Effector memory CD8-positive, alpha-beta T cell (primary cell): Measurements from ENCODE around the gene AQP6.

Experiments used
- ATAC-seq: fragments of 150-1000 bp; cut with Tn5 transposase; replicated peaks from 2 replicates; pipeline ENCODE4 v1.10.0; 2021; ENCODE audit warnings: mild to moderate bottlenecking, moderate library complexity
- DNase-seq, 3 experiments: peaks; one replicate each; pipeline ENCODE4 v3.0.0; 2021
- H3K27ac Mint-ChIP-seq, 2 donors: one replicate each; pipeline ENCODE4 v1.8.0; 2022; ENCODE audit warnings: mild to moderate bottlenecking in 2 of 2, mixed read lengths in 2 of 2, moderate library complexity in 2 of 2
- H3K27me3 Mint-ChIP-seq, 2 donors: one replicate each; pipeline ENCODE4 v1.8.0; 2022; ENCODE audit warnings: mixed read lengths in 2 of 2
- H3K36me3 Mint-ChIP-seq: one replicate; pipeline ENCODE4 v1.8.0; 2022; ENCODE audit warnings: mild to moderate bottlenecking, moderate library complexity, mixed read lengths; ENCODE audit not compliant: insufficient read depth
- H3K4me1 Mint-ChIP-seq, 2 donors: one replicate each; pipeline ENCODE4 v1.8.0; 2022; ENCODE audit warnings: low read depth in 2 of 2, mixed read lengths in 2 of 2
- H3K4me3 Mint-ChIP-seq, 2 donors: one replicate each; pipeline ENCODE4 v1.8.0; 2022; ENCODE audit warnings: mild to moderate bottlenecking in 2 of 2, mixed read lengths in 2 of 2, moderate library complexity in 2 of 2
- H3K9me3 Mint-ChIP-seq, 2 donors: one replicate each; pipeline ENCODE4 v1.8.0; 2022; ENCODE audit warnings: mixed read lengths in 2 of 2

The AQP6 gene

DNA sequence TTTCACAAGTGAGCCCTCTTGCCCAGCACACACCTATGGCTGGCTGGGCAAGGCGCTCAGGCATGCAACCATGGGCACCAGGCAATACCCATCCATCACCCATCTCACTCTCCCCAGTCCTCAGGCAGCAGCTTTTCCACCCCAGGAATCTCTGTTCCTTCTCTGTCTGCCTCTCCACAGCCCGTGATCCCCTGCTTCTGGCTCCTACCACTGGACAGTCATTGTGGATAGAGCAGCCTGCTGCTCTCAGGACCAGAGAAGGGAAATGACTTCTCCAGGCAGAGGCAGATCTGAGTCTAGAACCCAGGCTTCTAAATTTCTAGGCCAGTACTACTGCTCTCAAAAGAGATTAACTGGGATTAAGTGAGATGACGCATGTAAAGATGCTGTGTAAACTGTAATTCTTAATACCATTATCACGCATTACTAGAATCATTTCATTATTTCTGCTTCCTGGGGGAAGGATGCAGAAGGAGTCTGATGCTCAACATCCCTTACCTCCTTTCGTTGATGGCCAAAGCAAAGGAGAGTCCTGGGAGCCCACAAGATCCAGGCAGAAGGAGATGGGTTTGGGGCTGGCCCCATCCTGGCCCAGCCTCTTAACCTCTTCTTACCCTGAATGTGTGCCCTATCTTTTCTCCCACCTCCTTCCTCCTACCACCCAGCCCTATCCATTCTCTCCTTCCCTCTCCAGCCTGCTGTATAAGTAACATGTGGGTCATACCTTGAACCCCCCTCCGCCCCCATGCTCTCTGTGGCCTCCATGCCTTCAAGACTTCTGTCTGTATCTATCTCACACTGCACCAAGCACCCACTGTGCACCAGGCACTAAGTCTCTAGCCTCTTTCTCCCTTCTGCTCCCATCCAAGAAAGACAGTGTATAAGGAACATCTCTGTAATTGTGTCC lies 15.8 kb upstream of the AQP6 start:
- Mint-ChIP-seq H3K4me1 (peaks cover 3 to 5% of the 10 kb centered on the region in 2 donors), H3K27me3 (peaks cover 69 to 88% of the 10 kb centered on the region in 2 donors), H3K9me3 (no peaks in the 10 kb centered on the region), H3K27ac (no peak overlapping the region), H3K36me3 (no peaks in the 10 kb centered on the region), H3K4me3 (no peak overlapping the region)
- DNase-seq (no peak), ATAC-seq (no peak)

DNA sequence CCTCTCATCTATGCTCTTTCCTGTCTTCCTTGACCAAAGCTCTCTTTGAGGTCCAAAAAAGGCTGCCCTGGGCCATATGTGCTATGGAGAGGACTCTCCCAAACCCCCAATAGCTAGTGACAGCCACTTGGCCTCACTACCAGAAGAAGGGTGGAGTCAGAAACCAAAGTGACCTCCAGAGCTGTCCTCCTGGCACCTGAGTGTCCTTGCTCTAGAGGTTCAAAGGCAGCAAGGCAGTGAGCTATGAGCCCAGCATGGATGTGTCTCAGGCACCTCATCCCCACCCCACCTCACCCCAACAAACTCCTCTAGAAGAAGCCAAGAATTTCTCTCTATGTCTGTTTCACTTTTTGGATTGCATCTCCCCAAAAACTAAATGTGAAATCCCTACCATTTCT lies 15.2 kb upstream of the AQP6 start:
- ATAC-seq: no peak
- Mint-ChIP-seq H3K4me3 (no peak overlapping the region), H3K9me3 (no peaks in the 10 kb centered on the region), H3K36me3 (no peaks in the 10 kb centered on the region), H3K27ac (no peak overlapping the region), H3K4me1 (peaks cover 3 to 5% of the 10 kb centered on the region in 2 donors), H3K27me3 (peaks cover 75 to 89% of the 10 kb centered on the region in 2 donors)
- DNase-seq: no peak

DNA sequence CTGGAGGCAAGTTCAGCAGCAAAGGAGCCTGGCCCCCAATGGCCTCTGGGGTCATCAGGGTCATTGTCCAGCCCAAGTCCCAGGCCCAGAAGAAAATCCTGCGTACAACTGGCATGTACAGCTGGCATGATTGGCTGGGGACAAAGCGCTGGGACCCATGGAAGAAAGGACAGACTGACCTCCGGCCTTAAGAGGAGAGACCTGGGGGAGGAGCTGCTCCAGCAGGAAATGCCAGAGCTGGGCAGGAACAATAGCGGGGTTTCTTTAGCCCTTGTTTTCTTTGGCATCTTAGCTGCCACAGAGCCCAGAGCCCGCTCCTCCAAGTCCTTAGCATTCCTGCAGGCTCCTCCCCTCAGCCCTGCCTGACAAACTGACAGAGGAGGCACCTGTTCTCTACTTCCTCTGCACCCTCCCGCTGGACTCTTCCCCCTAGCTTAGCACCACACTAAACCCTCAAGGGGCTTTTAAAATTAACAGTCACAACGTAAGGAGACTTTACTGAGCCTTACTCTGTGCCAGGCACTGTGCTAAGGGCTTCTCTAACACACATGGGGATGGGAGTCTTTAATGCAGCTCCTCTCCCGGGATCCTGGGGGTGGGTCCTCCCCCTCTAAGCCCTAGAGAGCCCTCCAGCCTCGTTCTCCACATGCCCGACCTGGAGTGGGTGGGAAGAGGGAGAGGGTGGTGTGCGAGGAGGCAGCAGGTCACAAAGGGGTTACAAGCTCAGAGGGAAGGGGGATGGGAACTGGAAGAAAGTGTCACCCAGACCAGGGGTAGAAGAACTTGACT lies 12.9 kb upstream of the AQP6 start:
- no peaks in the 10 kb centered on the region for H3K36me3 Mint-ChIP-seq
- H3K4me3 Mint-ChIP-seq: peak overlapping the region in 1 of 2 donors; percentile 22
- no peaks in the 10 kb centered on the region for H3K9me3 Mint-ChIP-seq
- H3K4me1 Mint-ChIP-seq: peaks cover 3 to 5% of the 10 kb centered on the region in 2 donors
- no peak for DNase-seq
- H3K27ac Mint-ChIP-seq: no peak overlapping the region
- ATAC-seq: no peak
- H3K27me3 Mint-ChIP-seq: peaks cover 81 to 89% of the 10 kb centered on the region in 2 donors

DNA sequence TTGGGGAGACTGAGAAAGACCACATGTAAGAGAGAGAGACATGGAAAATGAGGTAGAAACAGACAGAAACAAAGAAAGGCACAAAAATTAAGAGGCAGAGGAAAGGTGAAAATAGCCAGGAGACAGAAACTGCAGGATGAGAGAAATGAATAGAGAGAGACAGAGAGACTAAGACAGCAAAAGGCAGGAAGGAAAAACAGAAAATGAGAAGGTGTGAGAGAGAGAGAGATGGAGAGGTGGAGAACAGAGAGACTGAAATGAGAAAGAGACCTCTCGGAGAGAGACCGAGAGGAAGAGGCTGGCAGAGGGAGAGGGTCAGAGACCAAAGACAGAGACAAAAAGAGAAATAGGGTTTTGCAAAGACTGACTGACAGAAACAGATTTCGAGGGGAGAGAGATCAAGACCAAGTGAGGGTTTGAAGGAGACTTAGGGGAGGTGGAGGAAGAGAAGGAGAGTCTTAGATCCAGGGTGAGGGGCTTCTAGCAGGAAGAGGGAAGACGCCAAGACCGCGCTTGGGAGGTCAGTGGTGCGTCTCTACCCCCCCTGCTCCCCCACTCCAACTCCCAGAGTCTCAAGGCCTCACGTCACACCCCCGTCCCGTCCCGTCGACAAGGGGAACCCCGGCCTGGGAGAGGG lies 12.2 kb upstream of the AQP6 start:
- Mint-ChIP-seq H3K4me3 (peak overlapping the region; percentile 9 to 22), H3K9me3 (no peaks in the 10 kb centered on the region), H3K36me3 (no peaks in the 10 kb centered on the region), H3K27ac (no peak overlapping the region), H3K27me3 (peaks cover 83 to 92% of the 10 kb centered on the region in 2 donors), H3K4me1 (peaks cover 3 to 5% of the 10 kb centered on the region in 2 donors)
- DNase-seq (no peak), ATAC-seq (no peak)

DNA sequence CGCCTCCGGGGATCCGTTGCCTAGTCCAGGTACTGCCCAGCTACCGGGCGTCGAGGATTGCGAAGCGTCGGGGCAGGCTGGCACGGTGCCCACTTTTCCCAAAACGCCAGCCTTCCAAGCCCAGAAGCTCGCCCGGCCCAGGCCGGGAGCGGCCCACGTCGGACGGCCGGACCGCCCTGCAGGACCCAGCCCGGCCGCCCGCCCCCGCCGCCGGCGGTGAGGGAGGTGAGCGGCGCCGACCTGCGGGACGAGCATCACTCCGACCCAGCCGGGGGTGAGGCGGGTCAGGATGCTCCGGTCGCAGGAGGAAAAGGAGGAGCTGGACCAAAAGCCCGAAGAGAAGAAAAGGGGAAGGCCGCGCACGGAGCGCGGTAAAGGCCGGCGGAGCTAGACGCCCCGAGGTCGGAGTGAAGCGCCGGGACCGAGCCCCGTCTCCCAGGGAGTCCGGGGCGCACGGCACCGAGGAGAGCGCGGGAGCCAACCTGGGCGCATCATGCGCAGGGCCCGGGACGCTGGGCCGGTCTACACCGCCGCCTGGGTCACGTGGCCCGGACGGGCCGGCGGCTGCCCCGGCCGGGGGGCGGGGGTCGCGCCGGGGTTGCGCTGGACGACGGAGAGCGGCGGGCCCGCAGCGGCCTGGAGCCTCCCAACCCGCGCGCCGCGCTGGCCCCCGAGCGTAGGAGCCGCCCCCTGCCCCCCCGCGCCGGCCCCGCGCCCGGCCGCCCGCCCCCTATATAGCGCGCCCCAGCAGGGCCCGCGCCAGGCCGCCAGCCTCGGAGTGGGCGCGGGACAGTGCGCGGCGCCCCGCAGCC lies 11.4 kb upstream of the AQP6 start, which contains the start of gene AQP5:
Gene AQP5 (plus strand): TSS at position 762 of the 812 bp plus-strand sequence. CDS start 146 bp downstream, outside the sequence.
- Mint-ChIP-seq H3K4me3 (peak within 1 kb of the TSS; percentile 22 to 46), H3K27me3 (peaks cover 85 to 92% of the 10 kb centered on the region in 2 donors), H3K36me3 (no peaks in the 10 kb centered on the region), H3K4me1 (peaks cover 3 to 5% of the 10 kb centered on the region in 2 donors), H3K9me3 (no peaks in the 10 kb centered on the region), H3K27ac (no peak within 1 kb of the TSS)
- no peak for DNase-seq
- no peak for ATAC-seq

DNA sequence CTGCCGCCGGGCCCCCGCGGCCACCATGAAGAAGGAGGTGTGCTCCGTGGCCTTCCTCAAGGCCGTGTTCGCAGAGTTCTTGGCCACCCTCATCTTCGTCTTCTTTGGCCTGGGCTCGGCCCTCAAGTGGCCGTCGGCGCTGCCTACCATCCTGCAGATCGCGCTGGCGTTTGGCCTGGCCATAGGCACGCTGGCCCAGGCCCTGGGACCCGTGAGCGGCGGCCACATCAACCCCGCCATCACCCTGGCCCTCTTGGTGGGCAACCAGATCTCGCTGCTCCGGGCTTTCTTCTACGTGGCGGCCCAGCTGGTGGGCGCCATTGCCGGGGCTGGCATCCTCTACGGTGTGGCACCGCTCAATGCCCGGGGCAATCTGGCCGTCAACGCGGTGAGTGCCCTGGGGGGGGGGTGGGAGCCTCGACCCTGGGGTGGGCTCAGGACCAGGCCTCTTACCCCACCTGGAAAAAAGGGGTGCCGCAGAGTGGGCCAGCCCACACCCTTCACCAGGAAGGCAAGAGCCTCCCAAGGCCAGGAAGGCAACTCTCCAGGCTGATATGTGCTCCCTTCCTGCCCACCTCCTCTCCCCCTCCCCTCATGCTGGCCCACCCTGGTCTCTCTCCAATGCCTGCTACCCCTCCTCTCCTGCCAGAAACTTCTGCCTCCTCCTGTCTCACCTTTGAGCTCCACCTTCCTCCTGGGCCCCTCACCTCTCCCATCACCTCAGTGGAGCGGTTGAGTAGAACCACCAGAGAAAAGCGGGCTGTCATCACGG lies 10.6 kb upstream of the AQP6 start:
- H3K27me3 Mint-ChIP-seq: peaks cover 78 to 92% of the 10 kb centered on the region in 2 donors
- H3K36me3 Mint-ChIP-seq: no peaks in the 10 kb centered on the region
- H3K4me3 Mint-ChIP-seq: peak overlapping the region; percentile 9 to 46
- H3K9me3 Mint-ChIP-seq: no peaks in the 10 kb centered on the region
- DNase-seq (no peak), ATAC-seq (no peak)
- H3K4me1 Mint-ChIP-seq: peaks cover 6 to 7% of the 10 kb centered on the region in 2 donors
- no peak overlapping the region for H3K27ac Mint-ChIP-seq

GRCh38 chr12:49962861-49963765 lies 9.6 kb upstream of the AQP6 start:
- ATAC-seq: no peak
- Mint-ChIP-seq H3K36me3 (no peaks in the 10 kb centered on the region), H3K27ac (no peak overlapping the region), H3K4me3 (peak overlapping the region; percentile 9 to 46), H3K4me1 (peaks cover 7 to 8% of the 10 kb centered on the region in 2 donors), H3K9me3 (no peaks in the 10 kb centered on the region), H3K27me3 (peaks cover 69 to 84% of the 10 kb centered on the region in 2 donors)
- no peak for DNase-seq

GRCh38 chr12:49963976-49964815 lies 8.6 kb upstream of the AQP6 start:
- Mint-ChIP-seq H3K4me1 (peaks cover 7 to 8% of the 10 kb centered on the region in 2 donors), H3K4me3 (no peak overlapping the region), H3K9me3 (no peaks in the 10 kb centered on the region), H3K27ac (no peak overlapping the region), H3K36me3 (no peaks in the 10 kb centered on the region), H3K27me3 (peaks cover 58 to 73% of the 10 kb centered on the region in 2 donors)
- DNase-seq (no peak), ATAC-seq (no peak)

DNA sequence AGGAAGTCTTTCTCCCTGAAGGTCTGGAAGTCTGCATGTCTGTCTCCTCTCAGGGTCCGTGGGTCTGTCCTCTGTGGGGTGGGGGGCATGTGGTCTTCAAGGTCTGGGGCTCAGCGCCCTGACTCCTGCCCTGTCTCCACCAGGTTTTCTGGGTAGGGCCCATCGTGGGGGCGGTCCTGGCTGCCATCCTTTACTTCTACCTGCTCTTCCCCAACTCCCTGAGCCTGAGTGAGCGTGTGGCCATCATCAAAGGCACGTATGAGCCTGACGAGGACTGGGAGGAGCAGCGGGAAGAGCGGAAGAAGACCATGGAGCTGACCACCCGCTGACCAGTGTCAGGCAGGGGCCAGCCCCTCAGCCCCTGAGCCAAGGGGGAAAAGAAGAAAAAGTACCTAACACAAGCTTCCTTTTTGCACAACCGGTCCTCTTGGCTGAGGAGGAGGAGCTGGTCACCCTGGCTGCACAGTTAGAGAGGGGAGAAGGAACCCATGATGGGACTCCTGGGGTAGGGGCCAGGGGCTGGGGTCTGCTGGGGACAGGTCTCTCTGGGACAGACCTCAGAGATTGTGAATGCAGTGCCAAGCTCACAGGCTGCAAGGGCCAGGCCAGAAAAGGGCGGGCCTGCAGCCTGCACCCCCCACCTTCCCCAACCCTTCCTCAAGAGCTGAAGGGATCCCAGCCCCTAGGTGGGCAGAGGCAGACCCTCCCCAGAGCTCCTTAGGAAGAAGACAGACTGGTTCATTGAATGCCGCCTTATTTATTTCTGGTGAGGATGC lies 7.7 kb upstream of the AQP6 start:
- H3K9me3 Mint-ChIP-seq: no peaks in the 10 kb centered on the region
- H3K27ac Mint-ChIP-seq: no peak overlapping the region
- peaks cover 7 to 8% of the 10 kb centered on the region in 2 donors for H3K4me1 Mint-ChIP-seq
- peaks cover 49 to 65% of the 10 kb centered on the region in 2 donors for H3K27me3 Mint-ChIP-seq
- DNase-seq: no peak
- H3K36me3 Mint-ChIP-seq: no peaks in the 10 kb centered on the region
- no peak for ATAC-seq
- H3K4me3 Mint-ChIP-seq: no peak overlapping the region

DNA sequence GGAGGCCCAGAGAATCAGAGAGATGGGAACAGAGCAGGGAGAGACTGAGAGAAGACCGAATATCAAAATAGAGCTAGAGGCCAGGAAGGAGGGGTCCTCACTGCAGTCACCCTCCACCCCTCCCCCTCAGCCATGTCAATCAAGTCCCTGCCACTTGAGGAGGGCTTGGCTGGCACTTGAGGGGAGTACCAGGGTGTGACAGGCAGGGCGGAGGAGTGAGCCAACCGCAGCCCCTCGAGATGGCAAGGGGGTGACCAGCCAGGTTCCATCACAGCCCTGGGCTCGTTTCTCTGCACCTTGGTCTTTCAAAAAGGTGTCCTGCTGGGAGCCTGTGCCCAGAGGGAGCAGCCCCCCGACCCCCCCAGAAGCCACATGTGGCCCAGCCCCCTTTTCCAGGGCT lies 6.9 kb upstream of the AQP6 start:
- Mint-ChIP-seq H3K36me3 (no peaks in the 10 kb centered on the region), H3K27ac (no peak overlapping the region), H3K27me3 (peaks cover 42 to 57% of the 10 kb centered on the region in 2 donors), H3K9me3 (no peaks in the 10 kb centered on the region), H3K4me1 (peaks cover 4% of the 10 kb centered on the region in 2 donors), H3K4me3 (no peak overlapping the region)
- ATAC-seq: no peak
- no peak for DNase-seq
